Skeletal muscle cell (primary cell): ENCODE measurements around the gene BMPR1A.
"Not testable (repeated sequence)": the region's sequence is repeated elsewhere in the genome, so short reads cannot be mapped to it uniquely, and the experiment has no call there.

Experiments used
- DNase-seq: peaks from one replicate; pipeline ENCODE4 v3.0.0-alpha.2; 2010; ENCODE audit warnings: low read depth
- H3K4me3 ChIP-seq: 2 replicates; pipeline ENCODE4 v1.5.1; 2011; ENCODE audit warnings: low read depth, mild to moderate bottlenecking, control low read depth, low read length, moderate library complexity

The BMPR1A gene

DNA sequence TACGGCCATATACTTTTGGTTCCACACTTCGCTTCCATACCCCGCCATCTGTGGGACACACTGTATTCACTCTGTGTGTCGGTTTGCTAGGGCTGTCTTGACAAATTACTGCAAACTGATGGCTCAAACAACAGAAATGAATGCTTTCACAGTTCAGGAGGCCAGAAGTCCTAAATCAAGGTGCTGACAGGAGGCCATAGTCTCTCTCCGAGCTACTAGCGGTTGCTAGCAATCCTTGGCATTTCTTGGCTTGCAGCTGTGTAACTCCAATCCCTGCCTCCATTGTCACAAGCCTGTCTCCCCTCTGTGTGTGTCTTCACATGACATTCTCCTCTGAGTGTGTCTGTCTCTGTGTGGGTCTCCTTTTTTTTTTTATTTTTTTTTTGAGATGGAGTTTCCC is 28.9 kb upstream of the BMPR1A start:
- DNase-seq = no peak
- no peak overlapping the region for H3K4me3 ChIP-seq

DNA sequence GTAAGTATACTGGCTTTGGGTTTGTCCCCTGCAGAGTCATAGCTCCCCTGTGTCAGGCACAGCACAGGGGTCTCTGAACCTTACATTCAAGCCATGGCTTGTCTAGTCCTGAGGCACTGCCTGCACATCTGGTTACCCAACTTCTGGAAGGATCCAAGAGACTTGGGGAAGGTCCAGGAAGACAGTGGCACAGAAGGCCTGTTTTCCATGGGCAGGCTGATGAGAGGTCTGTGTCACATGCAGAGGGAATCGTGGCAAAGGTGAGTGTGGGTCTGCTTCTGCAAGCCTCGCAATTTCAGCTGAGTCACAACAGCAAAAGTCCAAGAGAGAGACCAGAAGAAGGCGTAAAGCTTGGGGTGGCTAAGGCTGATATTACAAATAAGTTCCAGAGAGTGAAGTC is 28.4 kb upstream of the BMPR1A start:
- no peak overlapping the region for H3K4me3 ChIP-seq
- no peak for DNase-seq

DNA sequence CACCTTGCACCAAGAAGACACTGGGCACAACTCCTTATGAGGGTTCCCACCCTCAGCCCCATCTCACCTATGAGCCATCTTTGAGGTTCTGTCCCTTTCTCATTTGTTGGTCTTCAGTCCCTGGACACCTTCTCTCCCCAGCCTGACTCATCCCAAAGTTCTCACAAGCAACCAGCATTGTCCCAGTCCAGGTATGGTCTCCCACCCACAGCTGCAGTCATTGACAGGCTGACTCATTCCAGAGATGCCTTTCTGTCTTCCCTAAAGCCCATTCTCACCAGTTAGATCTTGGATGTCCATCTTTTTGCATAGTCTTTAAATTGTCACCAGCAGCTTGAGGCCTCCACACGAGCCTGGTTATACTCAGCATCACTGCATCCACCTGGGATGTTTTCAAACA is 26.7 kb upstream of the BMPR1A start:
- no peak overlapping the region for H3K4me3 ChIP-seq
- no peak for DNase-seq

DNA sequence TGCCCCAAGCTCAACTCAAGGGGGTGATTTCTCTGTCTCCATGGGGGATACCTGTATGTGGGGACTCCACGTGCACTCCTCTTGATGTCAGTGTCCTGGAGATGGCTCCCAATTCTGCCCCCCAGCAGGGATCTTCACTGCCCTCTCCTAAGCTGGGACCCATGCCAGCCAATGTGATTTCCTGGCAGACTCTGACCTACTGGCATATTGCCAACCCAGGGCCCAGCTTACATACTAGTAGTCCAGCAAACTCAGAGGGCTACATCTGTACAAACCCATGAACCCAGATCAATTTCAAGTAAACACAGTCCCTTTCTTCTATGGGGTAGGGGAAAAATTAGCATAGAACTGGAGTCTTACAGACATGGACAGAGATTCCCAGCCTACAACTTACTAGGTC is 26.2 kb upstream of the BMPR1A start:
- no peak for DNase-seq
- no peak overlapping the region for H3K4me3 ChIP-seq

DNA sequence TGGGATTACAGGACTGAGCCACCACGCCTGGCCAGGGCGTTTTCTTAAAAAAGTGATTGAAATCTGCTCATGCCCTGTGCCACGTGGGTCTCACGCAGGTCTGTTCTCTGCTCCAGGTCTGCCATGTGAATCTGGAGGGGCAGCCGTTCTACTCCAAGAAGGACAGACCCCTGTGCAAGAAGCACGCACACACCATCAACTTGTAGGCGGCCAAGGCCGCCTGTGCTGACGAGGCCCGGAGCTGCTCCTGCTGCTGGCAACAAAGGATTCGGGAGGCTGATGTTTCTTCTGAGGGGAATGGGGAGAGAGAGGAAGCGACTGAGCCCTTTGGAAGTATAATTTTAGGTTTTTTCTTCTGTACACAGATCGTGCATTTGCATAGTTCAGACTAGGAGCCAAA is 23.6 kb upstream of the BMPR1A start:
- no peak overlapping the region for H3K4me3 ChIP-seq

DNA sequence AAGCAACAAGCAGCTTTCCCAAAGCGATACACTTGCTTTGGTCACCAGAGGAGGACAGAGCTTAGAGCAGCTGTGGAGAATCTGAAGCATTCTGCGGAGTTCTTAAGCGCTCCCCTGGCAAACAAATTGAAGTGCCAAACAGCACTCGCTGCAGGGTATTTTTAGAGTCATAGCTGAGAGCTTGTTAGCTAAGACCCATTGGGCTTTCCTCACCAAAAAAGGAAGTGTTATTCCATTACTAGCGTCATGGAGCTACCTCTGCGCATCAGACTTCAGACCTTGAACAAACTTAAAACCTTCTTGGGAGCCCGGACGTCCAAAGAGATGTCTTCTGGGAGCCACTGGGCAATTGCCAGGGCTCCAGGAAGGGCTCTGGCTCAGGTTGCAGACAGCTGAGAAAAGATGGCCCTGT is 23.2 kb upstream of the BMPR1A start:
- DNase-seq = no peak
- H3K4me3 ChIP-seq = no peak overlapping the region

More for the DNA sequence above, 23.6 kb upstream of the BMPR1A start:
- DNase-seq = no peak

DNA sequence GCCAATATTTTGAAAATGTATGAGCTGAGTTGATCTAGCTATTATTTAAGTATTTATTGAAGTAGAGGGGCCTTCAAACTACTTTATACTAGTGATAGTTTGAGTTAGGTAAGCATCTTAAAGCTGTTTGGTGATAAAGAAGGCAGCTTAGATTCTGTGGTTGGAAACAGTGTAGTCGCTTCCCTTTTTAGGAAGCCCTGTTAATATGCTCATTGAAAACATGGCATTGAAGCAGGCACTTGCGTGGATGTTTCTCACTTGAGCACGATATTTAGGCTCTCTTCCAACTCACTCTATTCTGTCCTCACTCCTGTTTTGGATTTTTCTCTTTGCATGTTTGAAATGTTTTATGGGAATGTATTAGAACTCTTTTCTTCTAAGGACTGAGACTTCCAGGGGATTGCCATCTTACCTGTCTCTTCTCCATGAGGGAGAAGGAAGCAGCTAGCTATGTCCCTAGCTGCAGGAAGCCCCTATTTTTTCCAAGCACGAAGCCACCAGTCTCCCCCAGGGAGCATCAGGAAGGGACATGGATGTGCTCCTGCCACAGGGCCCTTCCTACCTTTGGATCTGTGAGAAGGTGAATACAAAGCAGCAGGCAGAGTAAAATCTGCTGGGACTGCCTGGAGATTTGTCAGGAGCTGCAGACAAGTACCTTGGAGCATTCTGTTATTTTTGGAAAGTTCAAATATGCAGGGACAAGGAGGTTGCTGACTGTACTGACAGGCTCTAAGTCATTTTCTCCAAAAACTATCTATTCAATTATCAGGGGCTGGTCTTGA is 22.0 kb upstream of the BMPR1A start:
- no peak overlapping the region for H3K4me3 ChIP-seq
- no peak for DNase-seq

DNA sequence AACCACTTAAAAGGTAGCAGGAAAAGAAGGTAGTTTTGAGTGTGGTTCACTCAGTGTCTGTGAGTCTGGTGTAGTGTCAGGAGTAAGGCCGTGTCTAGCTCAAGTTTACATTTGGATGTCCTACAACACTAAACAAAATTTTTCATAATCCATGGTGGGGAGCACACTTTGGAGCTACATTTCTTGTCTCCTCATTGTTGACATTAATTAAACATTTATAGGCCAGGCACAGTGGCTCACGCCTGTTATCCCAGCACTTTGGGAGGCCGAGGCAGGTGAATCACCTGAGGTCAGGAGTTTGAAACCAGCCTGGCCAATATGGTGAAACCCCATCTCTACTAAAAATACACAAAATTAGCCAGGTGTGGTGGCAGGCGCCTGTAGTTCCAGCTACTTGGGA is 21.1 kb upstream of the BMPR1A start:
- not testable (repeated sequence) for H3K4me3 ChIP-seq, DNase-seq

DNA sequence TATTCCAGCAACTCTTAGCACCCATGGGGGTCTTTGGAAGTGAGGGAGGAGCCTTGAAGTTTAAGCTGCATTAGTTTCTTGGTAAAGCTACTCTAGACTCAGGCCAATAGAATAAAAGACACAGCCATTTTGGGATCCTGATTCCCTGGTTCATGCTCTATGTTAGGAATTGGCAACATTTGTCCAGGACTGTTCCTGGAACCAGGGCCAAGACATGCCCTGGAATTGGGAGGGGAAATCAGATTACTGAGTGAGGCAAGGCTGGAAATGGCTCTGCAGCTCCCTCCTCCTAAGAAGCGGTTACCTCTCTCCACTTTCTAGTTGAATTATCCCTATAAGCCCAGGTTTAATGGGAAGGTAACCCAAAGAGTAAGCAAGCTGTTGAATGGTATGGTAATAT is 14.2 kb upstream of the BMPR1A start:
- DNase-seq = no peak
- H3K4me3 ChIP-seq = no peak overlapping the region

DNA sequence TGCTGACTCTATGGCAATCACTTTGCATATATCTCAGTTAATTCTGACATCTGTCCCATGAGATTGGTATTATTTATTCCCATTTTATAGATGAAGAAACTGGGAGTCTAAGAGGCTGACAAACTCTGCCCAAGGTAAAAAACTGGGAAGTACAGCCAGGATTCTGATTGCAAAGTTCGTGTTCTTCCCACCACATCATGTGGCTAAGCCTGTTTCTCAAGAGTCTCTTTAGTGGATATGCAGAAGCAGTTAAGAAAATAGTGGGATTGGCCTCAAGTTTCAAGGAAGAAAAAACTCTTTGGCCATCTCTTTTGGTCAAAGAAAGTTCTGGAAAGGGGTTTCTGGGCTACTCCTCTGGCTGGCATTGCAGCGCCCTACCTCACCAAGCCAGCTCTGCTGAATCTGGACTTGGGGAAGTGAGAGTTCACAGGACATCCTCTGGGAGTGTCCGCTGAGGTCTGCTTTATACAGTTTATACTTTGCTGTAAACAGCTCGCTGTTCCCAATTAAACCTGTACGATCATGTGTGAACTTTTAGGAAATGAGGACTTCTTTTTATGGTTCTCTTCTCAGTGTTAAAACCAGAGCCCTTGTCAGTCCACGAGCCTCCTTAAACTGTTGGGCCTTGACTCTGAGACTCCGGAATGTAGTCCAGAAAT is 12.2 kb upstream of the BMPR1A start:
- DNase-seq = no peak

DNA sequence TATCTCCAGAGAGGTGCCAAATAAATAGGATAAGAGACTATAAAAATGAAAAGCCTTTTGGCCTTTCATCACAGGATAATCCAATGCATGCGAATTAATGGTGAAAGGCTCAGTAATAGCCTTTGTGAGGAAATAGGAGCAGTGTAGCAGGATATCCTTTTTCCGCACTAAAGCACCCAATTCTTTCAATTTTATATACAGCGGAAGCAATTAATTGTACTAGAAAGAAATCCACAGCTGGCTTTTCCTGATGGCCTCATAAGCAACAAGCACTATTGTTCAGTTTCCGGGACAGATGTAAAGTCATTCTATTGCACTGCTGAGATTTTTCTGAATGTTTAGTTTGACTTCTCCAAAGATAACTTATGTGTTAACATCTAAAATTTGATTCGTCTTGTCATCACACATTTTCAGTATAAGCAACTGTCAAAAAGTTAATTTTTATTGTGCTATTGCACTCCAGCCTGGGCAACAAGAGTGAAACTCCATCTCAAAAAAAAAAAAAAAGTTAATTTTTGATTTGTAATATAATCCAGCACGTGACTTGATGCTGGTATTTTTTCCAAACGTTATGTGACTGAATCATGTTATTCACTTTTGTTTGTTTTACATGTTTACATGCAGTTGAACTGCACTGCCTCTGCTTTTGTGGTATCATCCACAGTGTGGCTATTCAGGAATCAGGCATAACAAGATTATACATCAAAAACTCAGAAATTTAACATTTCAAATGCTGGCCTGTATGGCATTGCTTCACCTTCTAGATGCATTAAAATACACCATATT is 8.4 kb upstream of the BMPR1A start:
- H3K4me3 ChIP-seq = no peak overlapping the region

More for the DNA sequence above, 12.2 kb upstream of the BMPR1A start:
- no peak overlapping the region for H3K4me3 ChIP-seq

DNA sequence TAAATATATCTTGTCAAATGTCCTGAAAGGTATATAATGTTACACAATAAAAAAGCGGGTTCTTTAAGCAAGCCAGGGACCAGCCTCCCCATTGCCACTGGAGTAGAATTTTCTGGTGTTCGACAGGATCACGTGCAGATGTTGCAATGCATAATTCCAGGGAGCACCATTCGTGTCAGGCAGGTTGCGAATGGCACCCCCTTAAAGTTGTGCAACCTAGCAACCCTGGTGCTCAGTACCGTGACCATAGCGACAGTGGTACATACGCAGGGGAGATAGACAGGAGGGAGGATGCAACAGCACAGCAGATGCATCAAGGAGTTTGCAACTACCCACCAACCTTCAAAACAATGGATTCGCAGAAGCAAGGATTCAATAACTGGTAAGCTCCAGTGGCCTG is 6.6 kb upstream of the BMPR1A start:
- H3K4me3 ChIP-seq = no peak overlapping the region
- DNase-seq = no peak

More for the DNA sequence above, 8.4 kb upstream of the BMPR1A start:
- DNase-seq = no peak

DNA sequence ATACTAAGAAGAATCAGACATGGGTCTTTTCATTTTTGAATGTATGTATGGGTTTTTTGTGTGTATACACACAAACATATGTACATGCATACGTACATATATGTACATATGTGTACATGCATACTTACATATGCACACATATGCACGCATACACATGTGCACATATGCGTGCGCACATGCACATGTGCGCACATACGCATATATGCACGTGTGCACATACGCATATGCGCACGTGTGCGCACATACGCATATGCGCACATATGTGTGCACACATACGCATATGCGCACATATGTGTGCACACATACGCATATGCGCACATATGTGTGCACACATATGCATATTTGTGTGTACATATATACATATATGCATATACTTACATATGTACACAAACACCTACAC is 4.9 kb upstream of the BMPR1A start:
- no peak overlapping the region for H3K4me3 ChIP-seq
- DNase-seq = no peak

DNA sequence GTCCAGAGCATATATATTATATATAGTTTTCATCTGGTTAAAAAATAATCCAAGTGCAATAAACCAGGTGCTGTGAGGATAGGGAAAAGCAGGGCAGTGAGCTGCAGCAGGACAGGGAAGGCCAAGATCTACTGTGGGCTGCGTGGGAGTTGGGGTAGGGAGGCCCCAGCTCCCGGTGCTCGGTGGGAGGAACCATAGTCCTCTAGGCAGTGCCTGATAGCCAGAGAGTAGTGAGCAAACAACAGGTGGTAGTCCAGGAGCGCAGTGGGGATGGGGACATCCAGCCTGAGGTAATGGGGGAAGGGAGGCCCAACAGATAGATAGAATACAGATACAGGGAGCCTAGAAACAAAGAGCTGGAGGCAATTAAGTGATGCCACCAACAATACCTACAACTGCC is 4.1 kb upstream of the BMPR1A start:
- H3K4me3 ChIP-seq = no peak overlapping the region
- no peak for DNase-seq

DNA sequence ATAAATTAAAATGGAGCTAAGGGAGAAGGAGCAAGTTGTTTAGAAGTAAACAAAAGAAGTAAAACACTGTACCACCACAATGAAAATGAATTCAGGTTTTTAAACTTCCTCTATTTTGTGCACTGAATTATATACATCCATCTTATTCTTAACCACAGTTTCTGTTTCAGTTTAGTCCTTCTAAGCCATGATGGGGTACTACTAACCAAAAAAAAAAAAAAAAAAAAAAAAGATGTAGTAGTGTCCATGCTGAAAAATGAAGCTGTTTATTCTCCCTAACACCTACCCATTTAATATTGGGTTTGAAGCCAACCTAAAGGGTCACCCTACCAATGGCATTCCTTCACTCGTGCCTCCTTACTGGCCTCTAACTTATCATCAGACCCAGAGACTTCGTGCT is 3.4 kb upstream of the BMPR1A start:
- no peak overlapping the region for H3K4me3 ChIP-seq
- no peak for DNase-seq

DNA sequence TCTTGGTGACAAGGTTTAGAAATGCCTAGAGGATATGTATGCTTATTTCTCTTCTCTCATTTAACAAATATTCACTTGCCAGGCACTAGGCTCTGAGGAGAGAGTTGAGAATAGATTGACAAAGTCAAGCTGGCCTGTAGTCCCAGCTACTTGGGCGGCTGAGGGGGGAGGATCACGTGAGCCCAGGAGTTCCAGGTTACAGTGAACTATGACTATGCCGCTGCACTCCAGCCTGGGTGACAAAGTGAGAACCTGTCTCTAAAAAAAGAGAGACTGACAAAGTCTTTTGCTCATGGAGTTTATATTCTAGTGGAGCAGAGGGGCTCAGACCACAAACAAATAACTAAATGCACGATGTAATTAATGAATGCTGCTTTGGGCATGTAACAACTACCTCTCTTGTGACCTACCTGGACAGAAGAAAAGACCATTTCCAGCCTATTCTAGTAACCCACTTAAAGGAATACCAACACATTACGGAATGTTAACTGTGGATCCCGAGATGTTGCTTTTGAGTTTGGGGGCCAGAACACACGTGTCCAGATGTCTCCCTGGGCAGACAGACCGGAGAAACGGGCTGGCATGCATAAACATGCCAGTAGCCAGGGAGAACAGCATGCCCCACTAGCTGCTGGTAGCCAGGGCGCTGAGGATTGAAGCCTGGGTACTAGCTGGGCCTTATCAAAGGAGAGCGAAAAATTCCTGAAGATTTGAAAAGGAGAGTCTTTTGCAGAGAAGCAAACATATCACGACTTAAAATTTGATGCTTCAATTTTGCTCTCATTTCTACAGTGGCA is 2.6 kb upstream of the BMPR1A start:
- no peak for DNase-seq

DNA sequence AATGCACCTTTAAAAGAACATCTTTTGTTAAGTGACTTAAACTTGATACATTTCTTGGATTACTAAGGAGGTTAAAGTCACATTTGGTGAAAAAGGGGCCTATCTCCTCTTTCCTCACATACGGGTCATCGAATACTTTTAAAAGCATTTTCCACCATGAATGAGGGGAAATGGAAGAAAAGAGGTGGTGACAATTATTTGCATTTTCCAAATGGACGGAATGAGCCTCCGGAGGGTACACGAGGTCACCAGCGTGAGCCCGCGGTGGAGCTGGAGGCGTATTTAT is 1.0 kb upstream of the BMPR1A start:
- peak overlapping the region; percentile 76 for H3K4me3 ChIP-seq
- no peak for DNase-seq

More for the DNA sequence above, 2.6 kb upstream of the BMPR1A start:
- no peak overlapping the region for H3K4me3 ChIP-seq

DNA sequence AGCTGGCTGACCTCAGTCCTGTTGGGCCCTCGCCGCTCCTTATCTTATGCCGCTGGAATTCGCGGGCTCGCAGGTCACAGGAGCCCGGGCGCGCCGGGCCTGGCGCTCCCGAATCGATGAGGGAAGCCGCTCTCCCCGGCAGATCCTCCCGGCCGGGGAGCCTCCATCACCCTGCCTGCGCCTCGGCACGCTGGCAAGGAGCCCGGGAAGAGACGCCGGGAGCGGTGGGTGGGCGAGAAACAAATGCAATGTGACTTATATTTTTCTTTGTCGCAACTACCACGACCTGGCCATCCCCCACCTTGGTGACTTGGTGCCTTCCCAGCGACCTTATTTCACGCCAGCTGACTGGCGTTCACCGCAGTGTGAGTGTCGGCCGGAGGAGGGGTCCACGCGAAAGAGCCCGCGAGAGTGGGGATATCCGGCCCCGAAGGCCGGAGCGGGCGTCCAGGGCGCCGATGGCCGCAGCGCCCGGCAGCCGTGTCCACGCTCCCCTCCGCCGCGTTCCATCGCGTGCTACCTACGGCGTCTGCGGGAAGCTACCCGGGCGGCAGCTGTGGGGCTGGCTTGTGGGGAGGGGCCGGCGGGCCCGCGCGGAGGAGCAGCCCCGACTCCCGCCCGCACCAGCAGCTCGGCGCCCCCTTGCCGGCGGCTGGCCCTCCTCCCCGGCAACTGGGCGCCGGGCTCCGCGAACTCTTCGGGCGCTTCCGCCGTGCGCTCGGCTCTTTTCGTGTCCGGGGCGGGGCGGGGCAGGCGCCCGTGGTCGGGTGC is 494 bp upstream of the BMPR1A start:
- DNase-seq = peak; percentile 67
- H3K4me3 ChIP-seq = peak overlapping the region; percentile 76
